Measurements from ENCODE around the gene DCBLD1. TPM values are rescaled to one million over a fixed set of nuclear protein-coding genes. Genes with fewer than 3 reads are reported as not detected.

DCBLD1 gene
- total and polyA plus RNA-seq, 9 of the 15 experiments (the other 6 are each of a cell fraction or from before 2014, with no cell fraction given): 0.80 to 8.5 (median 6.8) TPM

DNA sequence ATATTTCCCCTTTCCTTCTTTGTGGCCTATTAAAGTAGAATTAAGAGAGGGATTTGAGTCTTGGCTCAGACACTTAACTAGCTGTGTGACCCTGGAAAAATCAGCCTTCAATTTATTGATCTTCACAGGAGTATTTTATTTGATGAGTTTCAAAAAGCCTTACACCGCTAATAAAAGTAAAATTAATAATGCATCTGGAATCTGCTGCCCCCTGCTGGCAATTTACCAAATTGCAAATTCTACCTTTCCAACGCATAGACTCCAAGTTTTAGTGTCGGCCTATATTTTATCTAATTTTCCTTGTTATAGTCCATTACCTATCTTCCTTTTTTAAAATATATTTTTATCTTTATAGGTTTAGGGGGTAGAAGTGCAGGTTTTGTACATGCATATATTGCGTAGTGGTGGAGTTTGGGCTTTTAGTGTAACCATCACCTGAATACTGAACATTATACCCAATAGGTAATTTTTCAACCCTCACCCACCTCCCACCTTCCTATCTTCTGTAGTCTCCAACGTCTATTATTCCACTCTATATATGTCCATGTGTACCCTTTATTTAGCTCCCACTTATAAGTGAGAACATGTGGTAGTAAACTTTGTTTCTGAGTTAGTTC, 73.5 kb downstream of the DCBLD1 start (continued):
- TF ChIP-seq, protein P1, sequence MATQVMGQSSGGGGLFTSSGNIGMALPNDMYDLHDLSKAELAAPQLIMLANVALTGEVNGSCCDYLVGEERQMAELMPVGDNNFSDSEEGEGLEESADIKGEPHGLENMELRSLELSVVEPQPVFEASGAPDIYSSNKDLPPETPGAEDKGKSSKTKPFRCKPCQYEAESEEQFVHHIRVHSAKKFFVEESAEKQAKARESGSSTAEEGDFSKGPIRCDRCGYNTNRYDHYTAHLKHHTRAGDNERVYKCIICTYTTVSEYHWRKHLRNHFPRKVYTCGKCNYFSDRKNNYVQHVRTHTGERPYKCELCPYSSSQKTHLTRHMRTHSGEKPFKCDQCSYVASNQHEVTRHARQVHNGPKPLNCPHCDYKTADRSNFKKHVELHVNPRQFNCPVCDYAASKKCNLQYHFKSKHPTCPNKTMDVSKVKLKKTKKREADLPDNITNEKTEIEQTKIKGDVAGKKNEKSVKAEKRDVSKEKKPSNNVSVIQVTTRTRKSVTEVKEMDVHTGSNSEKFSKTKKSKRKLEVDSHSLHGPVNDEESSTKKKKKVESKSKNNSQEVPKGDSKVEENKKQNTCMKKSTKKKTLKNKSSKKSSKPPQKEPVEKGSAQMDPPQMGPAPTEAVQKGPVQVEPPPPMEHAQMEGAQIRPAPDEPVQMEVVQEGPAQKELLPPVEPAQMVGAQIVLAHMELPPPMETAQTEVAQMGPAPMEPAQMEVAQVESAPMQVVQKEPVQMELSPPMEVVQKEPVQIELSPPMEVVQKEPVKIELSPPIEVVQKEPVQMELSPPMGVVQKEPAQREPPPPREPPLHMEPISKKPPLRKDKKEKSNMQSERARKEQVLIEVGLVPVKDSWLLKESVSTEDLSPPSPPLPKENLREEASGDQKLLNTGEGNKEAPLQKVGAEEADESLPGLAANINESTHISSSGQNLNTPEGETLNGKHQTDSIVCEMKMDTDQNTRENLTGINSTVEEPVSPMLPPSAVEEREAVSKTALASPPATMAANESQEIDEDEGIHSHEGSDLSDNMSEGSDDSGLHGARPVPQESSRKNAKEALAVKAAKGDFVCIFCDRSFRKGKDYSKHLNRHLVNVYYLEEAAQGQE (IDR thresholded peaks at IDR 0.05; ENCODE audit: borderline replicate concordance): peak; percentile 65; the same call in 1 of the 2 replicates
- TF ChIP-seq, protein P1 (CRISPR knock-in tag; IDR thresholded peaks at IDR 0.05; ENCODE audit: low read depth): no peak
